Inflammatory macrophage (primary cell): Measurements from ENCODE around the gene PDE6A.
A peak's percentile ranks its signal among the peaks of the same experiment; 100 is the strongest.
"Not testable (repeated sequence)": the region's sequence is repeated elsewhere in the genome, so short reads cannot be mapped to it uniquely, and the experiment has no call there.

Experiments used
- DNase-seq, 2 donors: peaks; one replicate each; pipeline ENCODE4 v3.0.0-alpha.2; 2020 to 2022

Gene PDE6A

GRCh38 chr5:149858481-149858880 is 86.1 kb downstream of the PDE6A start:
- DNase-seq: not testable (repeated sequence)

DNA sequence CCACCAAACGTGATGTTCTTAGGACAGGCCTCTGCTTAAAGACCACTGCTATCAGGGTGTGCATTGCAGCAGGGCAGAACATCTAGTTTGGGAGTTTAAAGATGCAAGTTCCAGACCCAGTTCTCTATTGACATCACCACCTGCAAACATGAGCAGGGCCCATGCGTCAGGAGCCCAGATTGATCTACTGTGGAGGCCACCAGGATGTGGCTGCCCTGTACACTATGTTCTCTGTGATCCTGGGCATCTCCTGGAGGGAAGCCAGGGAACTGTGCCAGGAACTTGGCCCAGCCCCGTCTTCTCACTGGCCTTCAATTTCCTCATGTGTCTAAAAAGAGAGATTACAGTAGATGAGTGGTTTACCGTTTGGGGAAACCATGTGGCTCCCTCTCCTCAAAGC is 87.1 kb downstream of the PDE6A start:
- DNase-seq: no peak

- no peak for DNase-seq
These were observed 89.2 kb downstream of the PDE6A start for GRCh38 chr5:149855366-149855765.

DNA sequence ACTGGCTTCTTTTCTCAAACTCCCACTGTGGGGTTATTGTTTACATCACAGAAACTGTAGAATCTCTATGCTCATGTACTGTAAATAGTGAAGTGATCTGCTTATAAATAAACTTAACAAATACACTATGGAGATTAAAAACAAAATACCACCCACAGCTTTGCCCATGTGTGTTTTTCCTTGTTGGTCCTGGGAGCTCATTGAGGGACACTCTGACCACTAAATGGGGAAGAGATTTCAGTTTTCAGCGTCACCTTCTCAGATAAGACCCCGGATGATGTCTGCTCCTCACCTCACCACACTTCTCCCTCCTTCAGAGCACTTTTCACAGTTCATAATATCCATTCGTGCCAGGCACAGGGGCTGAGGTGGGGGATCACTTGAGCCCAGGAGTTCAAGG is 89.7 kb downstream of the PDE6A start:
- DNase-seq: no peak

DNA sequence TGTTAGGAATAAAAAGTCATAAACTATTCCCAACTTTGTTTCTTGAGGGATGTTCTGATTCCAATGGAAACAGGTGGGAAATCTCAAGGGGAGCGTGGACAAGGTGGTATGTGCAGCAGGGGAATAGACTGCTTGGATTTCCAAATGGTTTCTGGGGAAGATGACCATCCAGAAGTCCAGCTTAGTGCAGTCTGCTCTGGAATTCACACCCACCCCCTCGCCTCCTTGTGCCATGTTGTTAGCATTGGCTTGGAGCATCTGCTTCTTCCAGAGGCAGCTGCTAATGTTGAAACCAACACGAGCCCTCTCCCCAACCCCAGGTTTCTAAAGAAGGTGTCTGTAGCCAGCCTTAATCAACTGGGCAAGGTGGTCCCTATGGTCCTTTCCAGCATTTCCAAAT is 90.9 kb downstream of the PDE6A start:
- DNase-seq: no peak

DNA sequence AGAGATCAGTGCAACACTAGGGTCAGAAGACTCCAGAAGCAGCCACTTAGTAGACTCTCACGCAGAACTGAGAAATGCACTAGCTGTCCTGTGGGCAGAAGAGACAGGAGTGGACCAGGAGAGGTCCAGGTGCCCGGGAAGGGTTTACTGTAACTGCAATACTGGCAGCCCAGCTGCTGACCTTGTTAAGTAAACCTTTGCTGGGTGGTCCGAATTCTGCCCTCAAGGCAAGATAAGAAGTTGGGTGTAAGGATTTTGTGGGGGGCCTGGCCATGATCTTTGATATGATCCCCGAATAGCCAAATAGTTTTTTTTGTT is 91.3 kb downstream of the PDE6A start:
- DNase-seq: no peak

DNA sequence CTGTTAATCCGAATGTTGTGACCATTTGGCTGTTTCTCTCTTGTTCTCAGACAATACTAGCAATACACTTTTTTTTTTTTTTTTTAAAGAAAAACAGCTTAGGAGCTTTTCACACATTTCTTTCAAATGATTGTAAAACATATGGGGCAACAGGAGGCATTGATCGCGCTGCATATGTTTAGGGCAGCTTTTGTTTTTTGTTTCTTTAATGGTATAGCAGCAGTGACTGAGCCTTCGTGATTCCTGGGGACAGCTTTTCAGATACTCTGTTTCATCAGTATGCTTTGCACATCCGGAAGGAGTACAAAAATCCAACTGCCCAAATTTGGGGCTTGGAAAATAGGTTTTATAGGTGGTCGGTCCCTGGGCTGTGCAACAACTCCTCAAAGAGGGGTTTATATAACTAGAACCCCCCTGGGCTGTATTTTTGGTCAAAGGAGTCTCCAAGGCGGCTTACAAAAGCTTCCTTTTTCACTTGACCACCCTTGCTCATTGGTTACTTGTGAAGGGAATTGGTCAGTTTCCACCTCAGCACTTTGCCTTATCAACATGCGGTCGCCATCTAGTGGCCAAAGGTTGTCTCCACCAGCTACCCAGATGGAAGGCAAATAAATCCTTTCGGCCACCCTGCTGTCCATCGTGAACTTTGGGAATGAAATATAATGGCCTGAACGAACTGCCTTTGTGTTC is 91.8 kb downstream of the PDE6A start:
- DNase-seq: peak; percentile 46 to 61

- no peak for DNase-seq
These were observed 93.4 kb downstream of the PDE6A start for GRCh38 chr5:149851211-149851610.

DNA sequence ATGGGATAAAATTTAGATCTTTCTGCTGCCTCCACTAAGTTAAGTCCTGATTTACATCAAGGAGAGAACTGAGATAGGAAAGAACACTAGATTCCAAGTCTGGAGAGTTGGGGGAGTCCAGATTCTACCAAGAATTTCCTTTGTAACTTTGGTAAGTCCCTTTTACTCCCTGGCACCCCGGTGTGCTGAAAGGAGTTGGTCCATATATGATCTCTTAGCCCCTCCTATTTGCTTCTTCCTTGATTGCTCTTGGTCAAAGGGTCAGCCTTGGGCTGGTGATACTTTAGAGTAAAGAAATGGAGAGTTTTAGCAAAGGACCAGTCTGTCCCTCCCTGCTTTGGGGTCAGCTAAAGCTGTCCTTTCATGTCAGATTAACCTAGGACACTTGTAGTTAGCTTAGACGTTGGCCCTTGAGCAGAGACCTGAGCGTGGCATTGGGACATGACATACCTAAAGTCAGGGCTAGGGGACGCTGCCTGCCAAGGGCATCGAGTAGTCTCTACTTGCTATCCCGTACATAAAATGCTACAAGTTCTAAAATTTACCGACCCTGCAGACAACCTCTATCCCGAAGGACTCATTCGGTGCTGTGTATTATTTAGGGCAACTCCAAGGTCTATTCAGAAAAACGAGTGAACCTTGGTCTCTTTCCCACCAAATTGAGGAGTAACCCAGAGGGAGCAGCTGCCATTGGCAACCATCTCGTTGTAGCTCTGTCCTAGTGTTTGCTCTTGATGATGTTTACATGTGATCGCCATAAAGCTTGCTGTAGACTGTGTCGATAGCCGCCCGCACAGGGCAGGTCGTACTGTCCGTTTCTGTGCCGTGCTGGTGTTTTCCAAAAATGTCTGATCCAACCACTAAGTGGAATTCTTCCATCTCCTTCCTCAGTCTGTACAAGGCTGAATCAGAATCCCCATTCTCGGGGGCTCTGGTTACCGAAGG is 94.4 kb downstream of the PDE6A start:
- no peak for DNase-seq

- peak in 1 of 2 donors; percentile 9 for DNase-seq
These were observed 95.2 kb downstream of the PDE6A start for GRCh38 chr5:149849280-149849965.

DNA sequence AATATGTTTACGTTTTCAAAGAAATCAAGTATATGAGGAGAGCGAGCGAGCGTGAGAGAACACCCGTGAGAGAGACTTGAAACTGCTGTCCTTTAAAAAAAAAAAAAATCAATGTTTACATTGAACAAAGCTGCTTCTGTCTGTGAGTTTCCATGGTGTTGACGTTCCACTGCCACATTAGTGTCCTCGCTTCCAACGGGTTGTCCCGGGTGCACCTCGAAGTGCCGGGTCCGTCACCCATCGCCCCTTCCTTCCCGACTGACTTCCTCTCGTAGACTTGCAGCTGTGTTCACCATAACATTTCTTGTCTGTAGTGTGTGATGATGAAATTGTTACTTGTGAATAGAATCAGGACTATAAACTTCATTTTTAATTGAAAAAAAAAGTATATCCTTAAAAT is 97.0 kb downstream of the PDE6A start:
- DNase-seq: no peak

DNA sequence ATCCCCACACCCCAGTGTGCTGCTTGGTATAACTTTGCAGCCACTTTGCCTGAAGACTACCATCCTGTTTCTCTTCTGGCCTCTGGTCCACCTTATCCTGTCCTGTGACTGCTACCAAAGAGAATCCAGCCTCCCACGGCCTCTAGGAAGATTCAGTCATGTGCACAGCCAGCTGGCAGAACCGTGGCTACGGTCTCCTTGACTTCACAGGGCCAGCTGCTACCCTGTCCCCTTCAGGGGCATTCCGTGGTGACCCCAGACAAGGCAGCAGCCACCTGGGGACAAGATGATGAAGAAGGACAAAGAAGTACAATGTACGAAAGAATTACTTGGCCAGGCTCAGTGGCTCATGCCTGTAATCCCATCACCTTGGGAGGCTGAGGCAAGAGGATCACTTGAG is 98.6 kb downstream of the PDE6A start:
- no peak for DNase-seq

- DNase-seq: no peak
These were observed 99.0 kb downstream of the PDE6A start for GRCh38 chr5:149845601-149846000.

DNA sequence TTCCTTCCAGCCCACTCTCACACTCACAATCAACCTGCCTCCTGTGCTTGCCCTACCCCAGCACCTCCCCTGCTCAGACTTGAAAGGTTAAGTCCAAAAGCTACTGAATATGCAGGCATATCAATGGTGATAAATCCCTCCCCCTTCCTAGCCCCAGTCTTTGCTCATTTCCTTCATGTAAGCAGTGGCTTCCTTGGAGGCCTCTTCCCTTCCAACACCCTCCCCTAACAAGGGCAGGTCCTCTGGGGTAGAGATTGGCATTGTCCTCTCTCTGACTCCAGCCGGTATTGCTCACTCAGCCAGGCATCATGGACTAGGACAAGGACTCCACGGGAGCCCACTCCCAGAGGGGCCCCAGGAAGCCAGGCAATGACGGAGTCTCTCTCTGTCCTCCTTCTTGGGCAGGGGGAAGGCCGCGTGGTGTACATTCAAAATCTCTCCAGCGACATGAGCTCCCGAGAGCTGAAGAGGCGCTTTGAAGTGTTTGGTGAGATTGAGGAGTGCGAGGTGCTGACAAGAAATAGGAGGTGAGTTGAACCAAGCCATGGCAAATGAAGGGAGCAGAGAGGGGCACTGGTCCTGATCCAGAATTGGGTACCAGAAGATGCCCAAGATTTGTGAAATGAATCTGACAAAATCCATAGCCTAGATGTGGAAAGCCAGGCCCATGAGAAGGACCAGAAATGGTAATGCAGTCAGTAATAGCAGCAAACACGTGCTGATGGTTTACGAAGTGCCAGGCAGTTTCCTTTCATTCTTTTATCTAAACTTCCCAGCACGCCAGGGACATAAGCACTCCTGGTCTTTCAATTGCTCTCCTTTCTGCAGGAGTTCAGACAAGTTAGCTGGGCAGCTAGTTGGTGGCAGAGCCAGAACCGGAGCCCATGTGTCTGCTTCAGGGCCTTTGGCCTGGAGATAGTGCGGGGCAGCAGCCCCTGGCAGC is 102.5 kb downstream of the PDE6A start:
- DNase-seq: no peak

DNA sequence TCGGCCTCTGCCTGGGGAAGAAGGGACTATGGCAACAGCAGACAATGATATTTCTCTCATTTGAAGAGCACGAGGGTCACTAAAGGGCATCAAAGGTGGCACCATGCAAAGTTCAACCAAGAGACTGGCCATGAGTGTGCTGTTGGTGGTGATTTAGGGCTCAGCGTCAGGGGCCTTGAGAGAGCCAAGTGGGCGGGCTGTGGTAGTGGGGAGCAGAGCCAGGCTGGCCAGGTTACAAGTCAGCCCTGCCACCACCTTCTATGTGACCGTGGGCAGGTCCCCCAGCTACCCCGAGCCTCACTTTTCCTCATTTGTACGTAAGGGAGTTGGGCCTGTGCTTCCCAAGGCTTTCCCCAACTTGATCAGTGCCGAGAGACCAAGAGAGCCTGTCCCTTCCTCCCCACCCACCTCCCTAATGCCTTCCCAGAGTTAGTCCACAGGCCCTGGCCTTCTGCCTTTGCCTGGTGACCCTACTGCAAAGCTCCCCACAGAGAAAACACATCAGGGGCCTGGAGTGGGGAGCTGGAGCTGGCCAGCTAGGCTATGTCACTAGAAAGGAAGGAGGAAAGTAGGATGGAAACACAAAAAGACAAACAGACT is 104.3 kb downstream of the PDE6A start:
- no peak for DNase-seq

DNA sequence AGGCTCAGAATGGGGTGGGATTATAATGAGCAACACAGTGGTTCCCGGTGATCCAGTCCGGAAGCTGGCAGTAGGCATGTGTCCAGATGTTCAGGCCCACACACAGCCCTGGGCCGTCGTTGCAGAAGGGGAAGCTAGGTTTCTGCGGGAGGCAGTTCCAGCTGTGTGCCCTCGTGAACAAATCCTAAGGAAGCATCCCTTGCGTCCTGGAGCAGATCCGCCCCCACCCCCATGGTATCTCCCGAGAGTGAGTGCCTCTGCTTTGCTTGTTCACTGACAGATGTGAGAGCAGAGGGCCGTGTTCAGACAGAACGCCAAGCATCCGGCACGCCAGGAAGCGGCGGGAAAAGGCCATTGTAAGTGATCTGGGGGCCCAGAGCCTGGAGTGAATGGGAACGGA is 104.8 kb downstream of the PDE6A start:
- no peak for DNase-seq

GRCh38 chr5:149838881-149839739 is 105.5 kb downstream of the PDE6A start:
- DNase-seq: no peak

DNA sequence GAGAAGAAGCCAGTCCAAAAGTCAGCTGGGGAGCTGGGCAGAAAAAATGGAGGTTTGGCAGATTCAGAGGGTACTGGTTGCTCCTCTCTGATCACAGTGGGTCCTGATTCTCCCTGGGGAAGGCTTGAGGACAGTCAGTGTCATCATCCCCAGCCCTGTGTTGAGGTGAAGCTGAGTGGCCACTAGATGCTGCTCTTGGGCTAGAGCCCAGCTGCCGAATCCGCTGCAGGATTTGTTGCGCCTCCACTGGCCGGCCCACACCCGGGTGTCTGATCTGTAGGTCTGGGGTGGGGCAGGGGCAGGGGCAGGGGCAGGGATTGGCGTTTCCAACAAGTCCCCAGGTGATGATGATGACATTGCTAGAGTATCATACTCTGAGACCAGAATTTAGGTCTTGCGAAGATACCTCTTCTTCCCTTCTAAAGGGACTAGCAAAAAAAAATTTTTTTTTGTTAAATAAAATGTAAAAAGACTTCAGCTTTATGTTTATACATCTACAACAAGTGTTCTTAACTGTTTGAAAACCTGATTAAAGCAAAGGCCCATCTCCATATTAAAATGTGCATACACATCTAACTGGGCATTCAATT is 106.8 kb downstream of the PDE6A start:
- peak in 1 of 2 donors; percentile 30 for DNase-seq

GRCh38 chr5:149836451-149837139 is 108.0 kb downstream of the PDE6A start:
- no peak for DNase-seq
